K562 (cell line): ENCODE data around the gene WDR18. TPM values are rescaled to one million over a fixed set of nuclear protein-coding genes. Genes with fewer than 3 reads are reported as not detected.

ENCODE experiments used
- E2F4 ChIP-seq: sonication (generic); formaldehyde crosslinking; IDR thresholded peaks from 2 replicates; pipeline ENCODE4 v1.8.0; 2022; ENCODE audit warnings: mild to moderate bottlenecking, low read depth, missing genetic modification reagents
- HEY1 ChIP-seq: fragments of 250-450 bp; sonication (Bioruptor Pico); IDR thresholded peaks from 2 replicates; pipeline ENCODE4 v1.5.0; 2020; ENCODE audit warnings: mild to moderate bottlenecking, moderate library complexity, borderline replicate concordance
- NCOA4 ChIP-seq: fragments of 450-650 bp; IDR thresholded peaks from 2 replicates; pipeline ENCODE4 v1.6.1; 2018; ENCODE audit warnings: mild to moderate bottlenecking; ENCODE audit not compliant: partially characterized antibody
- PTTG1 ChIP-seq: fragments of 450-650 bp; IDR thresholded peaks from 2 replicates; pipeline ENCODE4 v1.6.1; 2016; ENCODE audit warnings: low read depth, mild to moderate bottlenecking, missing genetic modification characterization, missing compliant biosample characterization
- RAD21 ChIP-seq, 2 experiments: fragments of 250-450 bp in 1 of 2; fragments of 450-650 bp in 1 of 2; sonication (Bioruptor Pico) in 1 of 2; formaldehyde crosslinking in 1 of 2; IDR thresholded peaks in 1 of 2; conservative IDR thresholded peaks in 1 of 2; 2 replicates each; pipeline versions ENCODE4 v1.4.0 to v1.8.0; 2020 to 2022; ENCODE audit warnings: mild to moderate bottlenecking in 2 of 2, moderate library complexity in 1 of 2
- RBFOX2 ChIP-seq: fragments of 200-400 bp; formaldehyde crosslinking; IDR thresholded peaks from 2 replicates; pipeline ENCODE4 v1.6.1; 2017; ENCODE audit warnings: low read depth, mild to moderate bottlenecking, low read length, moderate library complexity
- RHOXF2B ChIP-seq: fragments of 250-450 bp; sonication (Bioruptor Pico); conservative IDR thresholded peaks from 2 replicates; pipeline ENCODE4 v1.5.1; 2021
- ZMIZ1 ChIP-seq, 2 experiments: fragments of 150-350 bp in 1 of 2; IDR thresholded peaks; 2 replicates each; pipeline ENCODE4 v1.6.1; 2012 to 2016; ENCODE audit warnings: low read depth in 2 of 2, low read length in 2 of 2, mild to moderate bottlenecking in 1 of 2, moderate library complexity in 1 of 2
- ZNF217 ChIP-seq: sonication (generic); formaldehyde crosslinking; IDR thresholded peaks from 2 replicates; pipeline ENCODE4 v1.8.0; 2022; ENCODE audit warnings: mild to moderate bottlenecking, missing genetic modification reagents
- ZZZ3 ChIP-seq: fragments of 450-650 bp; IDR thresholded peaks from 2 replicates; pipeline ENCODE4 v1.6.1; 2016; ENCODE audit warnings: antibody characterized with exemption, mild to moderate bottlenecking, moderate library complexity
- polyA plus RNA-seq, 8 experiments: library from polyadenylated mRNA; depleted of rRNA in 4 of 8; stranded (reverse) in 5 of 8; unstranded in 3 of 8; fragments of >200 nt; fragmentation: Nextera tagmentation in 2 of 8; fragmentation: Illumina TruSeq in 1 of 8; extraction: Ambion mirVana in 2 of 8; extraction: Trizol in 1 of 8; gene quantifications; 2 replicates each; pipeline versions ENCODE4 v1.2.1 to v1.2.3, GENCODE V29; 2011 to 2014; ENCODE audit warnings: inconsistent platforms in 1 of 8, missing spikeins in 1 of 8
- total RNA-seq, 7 experiments: library from RNA; depleted of rRNA in 6 of 7; stranded (reverse); fragments of >200 nt in 6 of 7; fragmentation: Illumina TruSeq in 2 of 7; extraction: Trizol in 2 of 7; gene quantifications; 2 replicates each; pipeline versions ENCODE4 v1.2.1 to v1.2.3, GENCODE V29; 2011 to 2021; ENCODE audit warnings: low replicate concordance in 1 of 7
- TF ChIP-seq, protein P1 (sequence below), 2 experiments: IDR thresholded peaks in 1 of 2; conservative IDR thresholded peaks in 1 of 2; 2 replicates each; pipeline ENCODE4 v1.6.1; 2016; ENCODE audit warnings: low read depth in 2 of 2, mild to moderate bottlenecking in 1 of 2, missing compliant biosample characterization in 1 of 2, missing genetic modification characterization in 1 of 2, moderate library complexity in 1 of 2
- TF ChIP-seq, protein P2 (sequence below), 3 experiments: IDR thresholded peaks in 2 of 3; conservative IDR thresholded peaks in 1 of 3; 2 replicates each; pipeline ENCODE4 v1.5.1; 2011 to 2012; ENCODE audit warnings: low read length in 3 of 3, mild to moderate bottlenecking in 3 of 3, control low read depth in 2 of 3, improper control_type of control experiment in 1 of 3, inconsistent platforms in 1 of 3, low read depth in 1 of 3, mixed read lengths in 1 of 3, moderate library complexity in 1 of 3; ENCODE audit not compliant: insufficient read depth in 2 of 3
- TF ChIP-seq, protein P3 (sequence below): fragments of 250-450 bp; sonication (Bioruptor Pico); IDR thresholded peaks from 2 replicates; pipeline ENCODE4 v1.8.0; 2021; ENCODE audit warnings: moderate library complexity, mild to moderate bottlenecking, inconsistent platforms

The WDR18 gene
- total and polyA plus RNA-seq, 9 of the 15 experiments (the other 6 are each of a cell fraction or from before 2014, with no cell fraction given) = 0.65 to 181 (median 30.1) TPM

DNA sequence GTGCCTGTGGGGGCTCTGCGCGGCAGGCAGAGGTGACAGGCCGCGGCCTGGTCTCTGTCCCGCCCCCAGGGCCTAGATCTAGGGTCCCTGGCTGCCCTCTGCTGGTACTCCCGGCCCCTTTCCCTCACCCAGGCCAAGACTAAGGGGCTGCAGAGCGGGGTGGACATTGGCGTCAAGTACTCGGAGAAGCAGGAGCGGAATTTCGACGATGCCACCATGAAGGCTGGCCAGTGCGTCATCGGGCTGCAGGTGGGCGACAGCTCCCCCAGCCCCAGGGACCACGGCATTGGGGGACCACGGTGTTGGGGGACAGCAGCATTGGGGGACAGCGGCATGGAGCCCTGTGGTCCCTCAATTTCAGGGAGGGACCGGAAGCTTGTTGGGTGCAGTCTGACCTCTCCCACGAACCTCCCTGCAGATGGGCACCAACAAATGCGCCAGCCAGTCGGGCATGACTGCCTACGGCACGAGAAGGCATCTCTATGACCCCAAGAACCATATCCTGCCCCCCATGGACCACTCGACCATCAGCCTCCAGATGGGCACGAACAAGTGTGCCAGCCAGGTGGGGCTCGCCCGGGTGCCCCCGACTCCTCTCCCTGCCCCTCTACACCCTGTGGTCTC, 52.0 kb downstream of the WDR18 start (continued):
- TF ChIP-seq ZMIZ1 (IDR thresholded peaks at IDR 0.05; ENCODE audit: low read depth in 2 of 2, low read length in 2 of 2) (no peak), RAD21 (CRISPR knock-in tag; conservative IDR thresholded peaks at IDR 0.05 in 1 of 2, IDR thresholded peaks at IDR 0.05 in 1 of 2) (peak in 1 of 2 experiments; percentile 36; a peak in 2 of 4 replicates), RHOXF2B (no peak), PTTG1 (tag) (no peak), ZZZ3 (no peak), ZNF217 (CRISPR knock-in tag) (no peak), HEY1 (CRISPR knock-in tag) (no peak), RBFOX2 (peak; percentile 48), E2F4 (no peak), NCOA4 (no peak)
- TF ChIP-seq, protein P1, sequence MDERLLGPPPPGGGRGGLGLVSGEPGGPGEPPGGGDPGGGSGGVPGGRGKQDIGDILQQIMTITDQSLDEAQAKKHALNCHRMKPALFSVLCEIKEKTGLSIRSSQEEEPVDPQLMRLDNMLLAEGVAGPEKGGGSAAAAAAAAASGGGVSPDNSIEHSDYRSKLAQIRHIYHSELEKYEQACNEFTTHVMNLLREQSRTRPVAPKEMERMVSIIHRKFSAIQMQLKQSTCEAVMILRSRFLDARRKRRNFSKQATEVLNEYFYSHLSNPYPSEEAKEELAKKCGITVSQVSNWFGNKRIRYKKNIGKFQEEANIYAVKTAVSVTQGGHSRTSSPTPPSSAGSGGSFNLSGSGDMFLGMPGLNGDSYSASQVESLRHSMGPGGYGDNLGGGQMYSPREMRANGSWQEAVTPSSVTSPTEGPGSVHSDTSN (CRISPR knock-in tag; IDR thresholded peaks at IDR 0.05; ENCODE audit: low read depth) = no peak
- TF ChIP-seq, protein P1 (tag; conservative IDR thresholded peaks at IDR 0.05; ENCODE audit: low read depth) = no peak
- TF ChIP-seq, protein P2, sequence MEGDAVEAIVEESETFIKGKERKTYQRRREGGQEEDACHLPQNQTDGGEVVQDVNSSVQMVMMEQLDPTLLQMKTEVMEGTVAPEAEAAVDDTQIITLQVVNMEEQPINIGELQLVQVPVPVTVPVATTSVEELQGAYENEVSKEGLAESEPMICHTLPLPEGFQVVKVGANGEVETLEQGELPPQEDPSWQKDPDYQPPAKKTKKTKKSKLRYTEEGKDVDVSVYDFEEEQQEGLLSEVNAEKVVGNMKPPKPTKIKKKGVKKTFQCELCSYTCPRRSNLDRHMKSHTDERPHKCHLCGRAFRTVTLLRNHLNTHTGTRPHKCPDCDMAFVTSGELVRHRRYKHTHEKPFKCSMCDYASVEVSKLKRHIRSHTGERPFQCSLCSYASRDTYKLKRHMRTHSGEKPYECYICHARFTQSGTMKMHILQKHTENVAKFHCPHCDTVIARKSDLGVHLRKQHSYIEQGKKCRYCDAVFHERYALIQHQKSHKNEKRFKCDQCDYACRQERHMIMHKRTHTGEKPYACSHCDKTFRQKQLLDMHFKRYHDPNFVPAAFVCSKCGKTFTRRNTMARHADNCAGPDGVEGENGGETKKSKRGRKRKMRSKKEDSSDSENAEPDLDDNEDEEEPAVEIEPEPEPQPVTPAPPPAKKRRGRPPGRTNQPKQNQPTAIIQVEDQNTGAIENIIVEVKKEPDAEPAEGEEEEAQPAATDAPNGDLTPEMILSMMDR (IDR thresholded peaks at IDR 0.05 in 2 of 3, conservative IDR thresholded peaks at IDR 0.05 in 1 of 3; ENCODE audit: insufficient read depth in 2 of 3, low read depth in 1 of 3, low read length in 3 of 3) = peak; percentile 45 to 46 (median 45); a peak in 5 of 6 replicates
- TF ChIP-seq, protein P3, sequence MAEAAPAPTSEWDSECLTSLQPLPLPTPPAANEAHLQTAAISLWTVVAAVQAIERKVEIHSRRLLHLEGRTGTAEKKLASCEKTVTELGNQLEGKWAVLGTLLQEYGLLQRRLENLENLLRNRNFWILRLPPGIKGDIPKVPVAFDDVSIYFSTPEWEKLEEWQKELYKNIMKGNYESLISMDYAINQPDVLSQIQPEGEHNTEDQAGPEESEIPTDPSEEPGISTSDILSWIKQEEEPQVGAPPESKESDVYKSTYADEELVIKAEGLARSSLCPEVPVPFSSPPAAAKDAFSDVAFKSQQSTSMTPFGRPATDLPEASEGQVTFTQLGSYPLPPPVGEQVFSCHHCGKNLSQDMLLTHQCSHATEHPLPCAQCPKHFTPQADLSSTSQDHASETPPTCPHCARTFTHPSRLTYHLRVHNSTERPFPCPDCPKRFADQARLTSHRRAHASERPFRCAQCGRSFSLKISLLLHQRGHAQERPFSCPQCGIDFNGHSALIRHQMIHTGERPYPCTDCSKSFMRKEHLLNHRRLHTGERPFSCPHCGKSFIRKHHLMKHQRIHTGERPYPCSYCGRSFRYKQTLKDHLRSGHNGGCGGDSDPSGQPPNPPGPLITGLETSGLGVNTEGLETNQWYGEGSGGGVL (CRISPR knock-in tag) = no peak
